AG04450 (cell line): Measurements from ENCODE around the gene HOXB8. TPM values are rescaled to one million over a fixed set of nuclear protein-coding genes. Genes with fewer than 3 reads are reported as not detected.

Experiments
- CTCF ChIA-PET: fragments of 300-600, 350-600 bp; formaldehyde crosslinking; extraction: SDS; loops from one replicate; lab custom pipeline; 2022; ENCODE audit warnings: antibody characterized with exemption, inconsistent platforms; lab: Charles Lee
- POLR2A ChIA-PET: fragments of 350-600 bp; formaldehyde crosslinking; extraction: SDS; loops from one replicate; lab custom pipeline; 2021; ENCODE audit warnings: antibody characterized with exemption, inconsistent platforms; lab: Yijun Ruan, JAX
- DNase-seq: peaks from one replicate; pipeline ENCODE4 v3.0.0-alpha.2; 2011; ENCODE audit warnings: low read depth, low spot score
- H3K27ac ChIP-seq: one replicate; pipeline ENCODE4 v1.5.1; 2012; ENCODE audit warnings: low read depth, low read length, control low read depth
- H3K27me3 ChIP-seq: one replicate; pipeline ENCODE4 v1.6.0; 2012; ENCODE audit warnings: low read length; ENCODE audit not compliant: control insufficient read depth, insufficient read depth
- H3K4me3 ChIP-seq: 2 replicates; pipeline ENCODE4 v1.5.1; 2011; ENCODE audit warnings: mild to moderate bottlenecking, low read depth, low read length, control low read depth
- H3K9me3 ChIP-seq: 2 replicates; pipeline ENCODE4 v1.5.1; 2012; ENCODE audit warnings: low read length; ENCODE audit not compliant: control insufficient read depth, insufficient read depth
- CTCF ChIP-seq: IDR thresholded peaks from 2 replicates; pipeline ENCODE4 v1.5.1; 2011; ENCODE audit warnings: low read depth, low read length, control low read depth, inconsistent platforms
- polyA plus RNA-seq: library from polyadenylated mRNA; depleted of rRNA; stranded (reverse); fragments of >200 nt; gene quantifications from 2 replicates; pipeline ENCODE4 v1.2.3, GENCODE V29; 2011

The HOXB8 gene
- polyA plus RNA-seq, 1 experiment: 0.97 TPM

- Histone ChIP-seq H3K27ac (no peak overlapping the region), H3K27me3 (peaks cover 5% of the 10 kb centered on the region), H3K4me3 (no peak overlapping the region), H3K9me3 (peaks cover 4% of the 10 kb centered on the region; the same call in 1 of the 2 replicates)
- ChIA-PET POLR2A (no interaction called here), CTCF (interaction anchor here (0.5 to 1.4 kb wide), 5 partner anchors 14 to 294 kb away, joined by 3 to 6 read pairs (median 3); no protein-coding TSS in a partner anchor)
- no peak for DNase-seq
- TF ChIP-seq CTCF: no peak
Observed at GRCh38 chr17:48601539-48602425, 13.3 kb downstream of the HOXB8 start.

- no peak for TF ChIP-seq CTCF
- POLR2A ChIA-PET: no interaction called here
- H3K9me3 ChIP-seq: peaks cover 3% of the 10 kb centered on the region; the same call in 1 of the 2 replicates
- peaks cover 5% of the 10 kb centered on the region for H3K27me3 ChIP-seq
- no peak overlapping the region for H3K27ac ChIP-seq
- DNase-seq: no peak
- H3K4me3 ChIP-seq: no peak overlapping the region
- CTCF ChIA-PET: interaction anchor here (1.2 to 1.4 kb wide), 2 partner anchors 264 to 293 kb away, joined by 3 to 6 read pairs; no protein-coding TSS in a partner anchor
Observed at GRCh38 chr17:48601207-48601538, 13.9 kb downstream of the HOXB8 start.

GRCh38 chr17:48600244-48601098 is 14.6 kb downstream of the HOXB8 start:
- Histone ChIP-seq H3K27ac (no peak overlapping the region), H3K9me3 (no peaks in the 10 kb centered on the region; the same call in 1 of the 2 replicates), H3K27me3 (peaks cover 5% of the 10 kb centered on the region), H3K4me3 (no peak overlapping the region)
- ChIA-PET CTCF (interaction anchor here (1.2 to 1.4 kb wide), 2 partner anchors 264 to 293 kb away, joined by 3 to 6 read pairs; no protein-coding TSS in a partner anchor), POLR2A (interaction anchor here (0.7 kb wide), 2 partner anchors 9 to 10 kb away, joined by 3 to 4 read pairs; partner anchors contain the start of gene HOXB7)
- no peak for DNase-seq
- no peak for TF ChIP-seq CTCF

- no peak for TF ChIP-seq CTCF
- no peaks in the 10 kb centered on the region; the same call in 1 of the 2 replicates for H3K9me3 ChIP-seq
- no peak for DNase-seq
- H3K27ac ChIP-seq: no peak overlapping the region
- peaks cover 5% of the 10 kb centered on the region for H3K27me3 ChIP-seq
- no peak overlapping the region for H3K4me3 ChIP-seq
- POLR2A ChIA-PET: no interaction called here
- CTCF ChIA-PET: no interaction called here
Observed at GRCh38 chr17:48599354-48599753, 15.7 kb downstream of the HOXB8 start.
